GM21825 (cell line): ENCODE data around the gene CPSF4.

Experiments used
- ATAC-seq: cut with Tn5 transposase; IDR thresholded peaks from one replicate; pipeline ENCODE4 v1.9.1; 2021; ENCODE audit warnings: mild to moderate bottlenecking, moderate library complexity; ENCODE audit not compliant: unreplicated experiment

CPSF4 gene

GRCh38 chr7:99446096-99446495 lies 7.4 kb downstream of the CPSF4 start:
- no peak for ATAC-seq

GRCh38 chr7:99447943-99448342 lies 9.2 kb downstream of the CPSF4 start:
- no peak for ATAC-seq

DNA sequence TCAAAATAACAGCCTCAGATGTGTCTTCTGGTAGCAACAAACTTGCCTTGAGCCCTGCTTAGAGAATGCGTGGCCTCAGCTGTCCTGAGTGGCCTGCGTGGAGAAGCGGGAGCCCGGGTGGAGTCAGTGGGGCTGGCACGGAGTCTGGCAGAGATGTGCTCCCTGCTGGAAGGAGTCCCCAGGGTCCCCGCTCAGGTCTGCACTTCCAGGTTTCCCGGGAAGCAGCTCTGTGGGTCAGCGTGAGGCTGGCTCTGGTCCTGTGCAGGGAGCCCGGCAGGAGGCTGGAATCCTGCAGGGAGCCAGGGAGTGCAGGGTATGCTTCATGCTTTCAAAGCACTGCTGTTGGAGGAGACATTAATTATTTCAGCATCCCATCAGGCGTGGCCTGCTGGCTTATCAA lies 10.1 kb downstream of the CPSF4 start:
- no peak for ATAC-seq

- no peak for ATAC-seq
Measured at GRCh38 chr7:99449326-99449725, 10.6 kb downstream of the CPSF4 start.

DNA sequence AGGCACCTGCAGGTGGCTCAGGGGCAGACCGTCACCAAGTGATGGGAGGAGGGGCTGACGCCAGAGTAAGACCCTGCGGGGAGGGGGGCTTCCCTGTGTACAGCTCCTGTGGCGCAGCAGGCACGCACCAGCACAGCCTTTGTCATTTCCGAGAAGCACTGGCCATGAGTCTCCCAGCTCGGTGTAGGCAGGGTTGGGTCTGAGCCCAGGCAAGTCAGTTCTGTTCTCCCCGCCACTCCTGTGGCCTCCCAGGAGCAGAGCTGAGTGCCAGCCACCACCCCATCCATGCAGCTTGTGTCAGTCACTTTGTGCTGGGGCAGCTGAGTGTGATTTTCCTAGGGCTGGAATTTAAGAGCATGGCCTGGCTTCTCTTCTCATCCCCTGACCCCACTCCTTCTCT lies 13.2 kb downstream of the CPSF4 start:
- no peak for ATAC-seq

- no peak for ATAC-seq
Measured at GRCh38 chr7:99452541-99452940, 13.8 kb downstream of the CPSF4 start.

DNA sequence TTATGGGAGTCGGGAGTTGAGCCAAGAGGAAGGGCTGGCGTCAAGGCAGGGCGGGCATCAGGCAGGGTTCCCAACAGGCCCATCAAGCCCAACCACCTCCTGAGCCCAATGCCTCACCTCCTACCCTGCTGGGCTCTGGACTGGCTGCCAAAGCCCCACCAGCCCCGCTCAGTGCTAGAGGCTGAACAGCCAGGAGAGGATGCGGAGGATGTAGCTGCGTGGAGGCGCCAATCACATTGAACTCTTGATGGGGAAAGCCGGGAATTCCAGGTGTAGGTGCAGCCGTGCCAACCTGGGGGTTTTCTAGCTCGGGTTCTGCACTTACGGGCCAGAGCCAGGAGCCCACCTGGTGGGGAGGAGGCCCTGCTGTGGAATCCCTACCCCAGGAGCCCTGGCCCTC lies 14.4 kb downstream of the CPSF4 start:
- no peak for ATAC-seq

- ATAC-seq: no peak
Measured at GRCh38 chr7:99455874-99456273, 17.1 kb downstream of the CPSF4 start.

GRCh38 chr7:99456288-99456687 lies 17.5 kb downstream of the CPSF4 start:
- no peak for ATAC-seq

DNA sequence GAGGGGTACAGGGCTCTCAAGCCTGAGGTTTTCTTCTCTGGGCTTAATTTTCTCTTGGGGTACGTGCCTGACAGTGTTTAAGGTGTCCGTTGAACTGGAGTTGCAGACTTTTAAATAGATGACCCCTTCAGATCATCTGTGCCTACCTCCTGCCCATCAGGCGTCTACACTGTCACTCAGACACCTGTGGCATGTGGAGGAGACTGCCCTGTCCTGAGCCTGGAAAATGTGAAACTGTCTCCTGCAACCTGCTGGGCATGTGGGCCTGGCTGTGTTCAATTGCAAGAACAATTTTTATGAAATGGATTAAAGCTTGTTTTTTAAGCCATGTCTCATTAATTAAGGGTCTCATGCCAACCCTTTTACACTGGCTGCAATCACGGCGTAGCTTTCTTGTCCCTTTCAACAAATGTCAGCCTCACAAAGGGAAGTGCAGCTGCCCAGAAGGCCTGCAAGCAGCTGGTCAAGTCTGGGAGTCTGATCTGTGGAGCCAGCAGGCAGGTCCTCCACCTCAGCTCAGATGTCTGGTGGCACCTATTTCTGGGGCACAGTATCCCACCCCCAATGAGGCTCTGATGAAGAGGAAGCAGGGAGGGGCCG lies 18.4 kb downstream of the CPSF4 start:
- no peak for ATAC-seq

DNA sequence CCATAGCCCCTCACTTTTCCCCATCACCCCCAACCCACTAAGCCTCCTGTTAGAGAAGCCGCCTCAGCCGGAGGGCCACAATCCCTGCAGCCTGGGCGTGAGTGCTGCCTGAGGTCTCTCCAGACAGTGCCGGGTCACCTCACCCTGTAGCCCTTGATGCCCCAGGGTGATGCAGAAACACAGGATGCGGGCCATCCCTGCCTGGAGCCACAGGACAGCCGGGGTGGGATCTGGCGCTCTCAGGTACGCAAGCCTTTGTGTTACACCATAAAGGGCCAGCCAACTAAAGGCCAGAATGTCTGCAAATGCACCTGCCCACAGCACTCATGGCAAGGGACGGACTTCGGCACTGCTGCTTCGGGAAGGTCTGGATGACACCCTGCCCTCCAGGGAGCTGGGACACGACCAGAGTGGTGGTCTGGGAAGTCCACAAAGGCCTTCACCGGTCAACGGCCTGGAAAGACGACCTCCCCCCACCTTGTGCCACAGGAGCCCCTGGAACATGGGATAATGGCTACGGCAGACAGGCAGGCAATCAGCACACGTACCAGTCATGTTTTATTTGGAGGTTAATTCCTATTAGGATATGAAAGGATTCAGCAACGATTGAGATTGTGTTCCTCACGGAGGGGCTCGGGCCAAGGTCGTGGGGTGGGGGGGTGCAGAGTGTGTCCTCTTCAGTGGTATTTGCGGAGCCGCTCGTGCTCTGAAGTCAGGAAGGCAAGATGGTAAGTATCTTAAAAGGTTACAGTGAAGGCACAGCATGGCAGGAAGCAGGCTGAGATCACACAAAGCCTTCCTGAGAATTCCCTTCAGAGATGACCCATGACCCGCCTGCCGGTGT lies 19.1 kb downstream of the CPSF4 start:
- ATAC-seq: no peak

DNA sequence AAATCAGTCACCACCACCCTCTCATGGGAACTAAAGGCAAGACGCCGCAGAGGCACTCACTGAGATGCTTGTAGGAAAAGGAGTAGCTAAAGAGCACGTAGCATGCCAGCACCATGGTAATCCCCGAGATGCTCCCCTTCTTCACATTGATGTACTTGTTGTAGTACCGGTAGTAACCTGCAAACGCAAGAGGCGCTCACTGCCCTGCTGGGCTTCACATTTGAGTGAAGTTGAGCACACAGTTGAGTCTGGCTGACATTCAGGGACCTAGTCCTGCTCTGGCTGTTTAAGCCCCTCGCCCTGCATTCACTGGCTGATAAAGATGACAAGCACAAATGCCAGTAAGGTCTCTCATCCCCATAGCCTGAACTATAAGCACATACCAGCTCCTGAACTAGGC lies 20.3 kb downstream of the CPSF4 start:
- ATAC-seq: no peak

GRCh38 chr7:99460651-99461050 lies 21.9 kb downstream of the CPSF4 start:
- no peak for ATAC-seq

- no peak for ATAC-seq
Measured at GRCh38 chr7:99461221-99461620, 22.5 kb downstream of the CPSF4 start.

DNA sequence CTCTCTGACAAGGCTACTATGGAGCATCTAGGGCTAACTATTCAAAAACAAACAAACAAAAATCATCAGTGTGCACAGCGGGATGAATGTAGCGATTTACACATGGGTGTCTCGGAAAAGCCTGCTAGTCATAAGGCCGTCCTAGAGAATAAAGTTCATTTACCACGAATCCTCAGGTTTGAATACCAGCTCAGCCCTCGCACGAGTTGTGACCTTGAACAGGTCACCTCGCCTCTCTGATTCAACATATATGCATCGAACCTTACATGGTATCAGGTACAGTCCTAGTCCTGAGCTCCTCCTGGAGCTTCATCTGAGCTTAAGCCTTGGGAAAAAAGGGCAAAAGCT lies 26.7 kb downstream of the CPSF4 start:
- no peak for ATAC-seq

DNA sequence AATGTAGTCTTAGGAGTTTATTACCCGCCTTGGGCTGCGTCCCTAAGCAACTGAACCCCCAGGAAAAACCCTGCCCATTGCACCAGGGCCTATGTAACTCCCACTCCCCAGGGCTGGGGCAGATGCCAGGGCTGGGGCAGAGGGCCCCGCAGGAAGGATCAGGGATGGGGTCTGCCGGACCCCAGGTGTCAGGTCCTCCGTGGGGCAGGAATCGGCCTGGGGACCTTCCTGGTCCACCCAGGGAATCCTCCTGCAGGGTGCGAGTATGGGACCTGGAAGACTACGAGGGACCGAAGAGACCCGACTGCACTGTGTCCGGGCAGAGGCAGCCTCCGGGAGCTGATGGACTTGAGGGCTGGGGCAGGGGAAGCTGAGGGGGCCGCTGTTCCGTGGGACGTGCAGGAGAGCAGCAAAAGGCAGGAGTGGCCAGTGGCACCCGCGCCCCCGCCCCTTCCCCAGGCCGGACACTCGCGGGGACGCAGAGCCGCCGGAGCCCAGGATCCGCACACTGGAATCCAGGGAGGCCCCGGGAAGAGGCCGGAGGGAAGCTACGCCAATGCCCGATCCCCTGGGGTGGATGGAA lies 29.7 kb downstream of the CPSF4 start:
- no peak for ATAC-seq

- ATAC-seq: no peak
Measured at GRCh38 chr7:99469381-99470065, 30.8 kb downstream of the CPSF4 start.

GRCh38 chr7:99472561-99473314 lies 34.0 kb downstream of the CPSF4 start, which contains the start of gene ZNF789:
ZNF789 (plus strand) TSS chr7:99472890; CDS start chr7:99476457, 3,567 bp downstream.
- ATAC-seq: peak; percentile 93

- peak; percentile 20 for ATAC-seq
Measured at GRCh38 chr7:99473315-99473596, 34.5 kb downstream of the CPSF4 start.

DNA sequence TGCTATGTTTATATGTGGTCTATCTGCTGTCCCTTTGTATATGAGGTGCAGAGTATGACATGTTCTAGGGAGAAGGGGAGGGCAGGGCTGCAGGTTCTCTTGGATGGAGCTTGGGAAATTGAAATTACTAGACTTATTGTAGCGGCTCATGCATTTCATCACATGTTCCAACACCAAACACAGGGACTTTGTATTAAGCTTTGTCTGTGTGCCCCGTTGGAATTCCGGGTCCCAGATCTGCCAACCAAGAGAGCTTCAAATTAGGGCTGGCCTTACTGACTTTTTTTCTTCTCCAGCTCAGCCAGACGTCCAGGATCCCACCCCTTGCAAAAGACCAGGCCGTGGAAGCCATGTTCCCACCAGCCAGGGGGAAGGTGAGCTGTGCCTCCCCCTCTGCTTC lies 37.4 kb downstream of the CPSF4 start:
- no peak for ATAC-seq
